NCI-H345 treated with DMSO at 0.1 percent for 48 hours (cell line): ENCODE results near the gene CACNA1I.
"Not testable (repeated sequence)": the region's sequence is repeated elsewhere in the genome, so short reads cannot be mapped to it uniquely, and the experiment has no call there.

Source experiments
- DNase-seq: peaks from one replicate; lab custom pipeline; 2025; ENCODE audit not compliant: unreplicated experiment; lab: John Stamatoyannopoulos, UW

CACNA1I gene

DNA sequence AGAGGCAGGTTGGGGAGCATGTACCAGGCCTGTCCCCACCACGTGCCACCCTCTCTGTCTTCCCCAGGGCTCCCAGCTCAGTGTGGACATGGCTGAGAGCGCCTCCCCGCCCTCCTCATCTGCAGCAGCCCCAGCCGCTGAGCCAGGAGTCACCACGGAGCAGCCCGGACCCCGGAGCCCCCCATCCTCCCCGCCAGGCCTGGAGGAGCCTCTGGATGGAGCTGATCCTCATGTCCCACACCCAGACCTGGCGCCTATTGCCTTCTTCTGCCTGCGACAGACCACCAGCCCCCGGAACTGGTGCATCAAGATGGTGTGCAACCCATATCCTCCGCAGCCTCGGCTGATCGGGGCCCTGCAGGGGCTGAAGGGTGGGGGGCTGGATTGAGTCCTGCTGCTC, at the start of gene CACNA1I:
Gene CACNA1I, plus strand, starts transcription at position 89 of the 400 bp plus-strand sequence. Its CDS starts 0 bp downstream, at position 89.
- DNase-seq, result no peak

DNA sequence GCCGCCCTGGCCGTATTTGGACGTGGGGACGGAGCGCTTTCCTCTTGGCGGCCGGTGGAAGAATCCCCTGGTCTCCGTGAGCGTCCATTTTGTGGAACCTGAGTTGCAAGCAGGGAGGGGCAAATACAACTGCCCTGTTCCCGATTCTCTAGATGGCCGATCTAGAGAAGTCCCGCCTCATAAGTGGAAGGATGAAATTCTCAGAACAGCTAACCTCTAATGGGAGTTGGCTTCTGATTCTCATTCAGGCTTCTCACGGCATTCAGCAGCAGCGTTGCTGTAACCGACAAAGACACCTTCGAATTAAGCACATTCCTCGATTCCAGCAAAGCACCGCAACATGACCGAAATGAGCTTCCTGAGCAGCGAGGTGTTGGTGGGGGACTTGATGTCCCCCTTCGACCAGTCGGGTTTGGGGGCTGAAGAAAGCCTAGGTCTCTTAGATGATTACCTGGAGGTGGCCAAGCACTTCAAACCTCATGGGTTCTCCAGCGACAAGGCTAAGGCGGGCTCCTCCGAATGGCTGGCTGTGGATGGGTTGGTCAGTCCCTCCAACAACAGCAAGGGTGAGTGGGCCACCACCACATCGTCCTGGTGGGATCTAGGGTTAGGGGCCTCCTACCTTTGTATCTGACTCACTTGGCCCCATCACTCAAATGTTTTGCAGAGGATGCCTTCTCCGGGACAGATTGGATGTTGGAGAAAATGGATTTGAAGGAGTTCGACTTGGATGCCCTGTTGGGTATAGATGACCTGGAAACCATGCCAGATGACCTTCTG, 49.3 kb upstream of the CACNA1I start:
- not testable (repeated sequence) for DNase-seq

DNA sequence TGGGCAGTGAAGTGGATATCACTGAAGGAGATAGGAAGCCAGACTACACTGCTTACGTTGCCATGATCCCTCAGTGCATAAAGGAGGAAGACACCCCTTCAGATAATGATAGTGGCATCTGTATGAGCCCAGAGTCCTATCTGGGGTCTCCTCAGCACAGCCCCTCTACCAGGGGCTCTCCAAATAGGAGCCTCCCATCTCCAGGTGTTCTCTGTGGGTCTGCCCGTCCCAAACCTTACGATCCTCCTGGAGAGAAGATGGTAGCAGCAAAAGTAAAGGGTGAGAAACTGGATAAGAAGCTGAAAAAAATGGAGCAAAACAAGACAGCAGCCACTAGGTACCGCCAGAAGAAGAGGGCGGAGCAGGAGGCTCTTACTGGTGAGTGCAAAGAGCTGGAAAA, 48.5 kb upstream of the CACNA1I start:
- DNase-seq, result not testable (repeated sequence)

DNA sequence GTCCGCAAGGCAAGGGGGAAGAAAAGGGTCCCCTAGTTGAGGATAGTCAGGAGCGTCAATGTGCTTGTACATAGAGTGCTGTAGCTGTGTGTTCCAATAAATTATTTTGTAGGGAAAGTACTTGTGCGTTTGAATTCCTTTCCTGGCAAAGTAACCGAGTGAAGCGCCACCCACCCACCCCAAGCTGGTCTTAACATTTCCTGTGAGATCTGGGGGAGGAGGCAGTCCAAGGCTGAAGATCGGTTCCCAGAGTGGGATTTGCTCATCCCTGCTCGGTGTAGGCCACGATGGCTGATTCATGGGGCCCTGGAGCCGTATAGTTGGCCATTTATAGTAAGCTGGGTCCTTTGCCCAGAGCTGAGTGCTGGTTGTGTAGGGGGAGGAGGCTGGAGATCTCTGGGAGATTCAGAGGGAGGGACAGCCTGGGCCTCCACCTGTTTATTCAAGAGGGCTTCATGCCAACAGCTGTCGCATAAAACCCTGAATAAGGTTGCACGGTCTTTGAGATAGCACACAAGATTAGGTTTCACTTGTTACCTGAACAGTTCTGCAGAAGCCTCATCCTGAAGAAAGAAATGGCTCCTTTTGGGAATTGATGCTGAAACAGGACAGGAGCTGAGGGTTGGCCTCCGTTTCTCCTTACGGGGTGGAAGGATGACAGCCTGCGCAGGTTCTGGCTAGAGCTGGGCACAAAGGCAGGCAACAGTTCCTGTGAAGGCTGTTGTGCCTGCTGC, 47.8 kb upstream of the CACNA1I start:
- peak; percentile 52 for DNase-seq

DNA sequence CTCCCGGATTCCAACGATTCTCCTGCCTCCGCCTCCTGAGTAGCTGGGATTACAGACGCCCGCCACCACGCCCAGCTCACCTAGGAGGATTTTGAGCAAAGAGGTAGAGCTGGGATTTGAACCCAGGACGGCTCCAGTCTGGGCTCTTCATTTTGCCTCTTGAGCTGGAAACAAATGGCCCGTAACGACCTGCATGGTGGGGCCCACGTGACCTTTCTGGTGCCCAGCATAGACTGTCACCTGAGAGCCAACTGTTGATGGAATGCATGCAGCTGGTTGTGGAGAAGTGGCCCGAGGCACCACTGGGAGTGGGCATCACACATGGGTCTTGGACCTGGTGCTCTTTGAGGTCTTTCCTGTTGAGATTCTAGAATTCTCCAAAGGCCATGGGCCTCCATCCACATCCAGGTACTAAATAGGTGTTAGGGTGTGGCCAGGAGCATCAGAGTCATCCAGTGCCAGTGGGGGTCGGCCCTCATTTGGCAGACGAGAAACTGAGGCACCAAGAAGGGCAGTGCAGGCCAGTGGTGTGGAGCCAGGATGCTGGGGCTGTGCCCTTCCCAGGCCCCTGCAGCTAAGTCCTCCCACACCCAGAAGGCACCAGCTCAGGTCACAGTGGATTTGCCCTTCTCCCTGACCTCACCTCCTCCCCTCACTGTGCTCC, 46.3 kb upstream of the CACNA1I start:
- DNase-seq, result no peak

DNA sequence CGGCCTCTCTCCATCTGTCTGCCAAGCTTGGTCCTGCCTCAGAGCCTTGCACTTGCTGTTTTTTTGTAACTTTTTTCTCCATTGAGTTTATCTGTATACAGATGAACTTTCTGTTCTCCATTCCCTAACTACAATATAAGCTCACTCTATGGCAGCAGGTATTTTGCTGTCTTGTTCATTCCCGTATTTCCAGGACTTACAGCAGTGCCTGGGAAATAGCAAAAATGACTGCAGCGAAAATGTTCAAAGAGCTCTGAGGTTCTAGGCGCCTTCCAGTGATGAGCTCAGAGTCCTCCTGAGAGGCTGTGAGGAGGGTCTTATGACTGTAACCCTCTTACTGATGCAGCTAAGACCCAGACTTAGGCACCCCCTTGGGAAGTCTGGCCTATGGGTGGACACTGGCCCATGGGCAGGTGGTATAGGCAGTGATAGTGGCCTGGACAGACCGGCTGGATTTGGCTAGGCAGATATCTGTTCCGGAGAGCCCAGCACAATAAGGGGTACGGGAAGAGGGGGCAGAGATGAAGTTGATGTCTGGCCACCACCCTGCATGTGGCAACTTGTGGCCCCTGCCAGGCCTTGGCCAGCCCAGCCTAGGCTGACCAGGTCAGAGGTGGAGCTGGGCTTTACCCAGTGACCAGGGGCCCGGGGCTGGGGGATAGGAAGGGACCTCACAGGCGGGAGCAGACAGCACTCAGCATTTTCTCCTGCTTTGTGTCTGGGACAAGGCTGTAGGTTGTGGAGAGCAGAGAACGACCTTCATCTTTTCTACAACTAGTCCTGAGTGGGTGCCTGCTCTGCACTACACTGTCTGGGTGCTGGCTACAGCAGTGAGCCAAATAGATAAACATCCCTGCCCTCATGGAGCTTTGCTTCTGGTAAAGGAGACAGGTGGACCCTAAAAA, 45.5 kb upstream of the CACNA1I start:
- no peak for DNase-seq

DNA sequence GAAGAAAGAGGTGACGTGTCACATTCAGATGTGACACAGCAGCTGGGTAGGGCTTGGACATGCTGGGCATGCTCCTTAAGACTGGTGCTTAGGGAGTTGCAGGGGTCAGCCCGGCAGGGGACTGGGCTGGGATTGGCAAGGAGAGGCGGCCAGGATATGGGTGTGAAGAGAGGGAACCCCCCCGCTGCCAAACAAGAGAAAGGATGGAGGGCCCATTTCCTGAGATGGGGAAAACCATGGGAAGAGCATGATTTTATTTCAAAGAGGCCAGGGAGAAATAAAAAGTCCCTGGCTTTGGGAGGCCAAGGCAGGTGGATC, 44.9 kb upstream of the CACNA1I start:
- DNase-seq, result no peak

DNA sequence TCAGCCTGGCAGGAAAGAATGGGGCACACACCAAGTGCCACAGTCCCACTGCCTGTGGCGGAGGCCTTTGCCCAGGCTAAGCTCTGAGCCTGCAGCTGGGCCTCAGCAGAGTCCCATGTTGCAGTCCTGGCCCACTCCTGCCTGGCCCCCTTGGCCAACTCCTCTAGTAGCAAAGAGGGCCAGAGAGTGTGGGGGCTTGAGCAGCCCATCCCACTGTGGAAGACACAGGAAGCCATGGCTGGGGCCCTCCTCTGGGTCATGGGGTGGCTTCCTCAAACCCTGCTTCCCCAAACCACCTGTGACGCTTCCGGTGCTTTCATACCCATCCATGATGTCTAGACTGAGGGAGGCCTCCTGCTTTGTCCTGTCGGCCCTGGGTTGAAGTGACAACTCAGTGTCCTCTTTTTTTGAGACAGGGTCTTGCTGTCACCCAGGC, 43.8 kb upstream of the CACNA1I start:
- no peak for DNase-seq

DNA sequence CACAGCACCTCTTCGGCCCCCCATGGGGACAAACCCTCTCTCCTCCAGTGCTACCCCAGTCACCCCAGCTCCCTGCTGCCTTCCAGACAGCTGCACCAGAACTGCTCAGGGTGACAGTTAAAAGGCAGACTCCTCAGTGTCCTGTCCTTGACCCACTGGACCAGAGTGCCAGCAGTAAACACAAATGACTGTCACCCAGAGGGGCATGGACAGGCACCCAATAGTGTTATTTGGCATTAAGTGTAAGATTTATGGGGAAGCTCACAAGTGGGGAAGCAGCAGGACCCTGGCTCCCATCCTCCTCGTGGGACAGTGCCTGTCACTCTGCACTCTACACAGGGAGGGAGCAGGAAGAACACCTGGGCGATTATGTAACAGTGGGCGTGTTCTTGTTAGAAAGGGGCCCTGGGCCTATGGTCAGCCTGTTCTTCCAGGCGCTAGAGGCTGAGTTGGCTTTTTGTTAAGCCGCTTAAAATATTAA, 43.0 kb upstream of the CACNA1I start:
- no peak for DNase-seq

DNA sequence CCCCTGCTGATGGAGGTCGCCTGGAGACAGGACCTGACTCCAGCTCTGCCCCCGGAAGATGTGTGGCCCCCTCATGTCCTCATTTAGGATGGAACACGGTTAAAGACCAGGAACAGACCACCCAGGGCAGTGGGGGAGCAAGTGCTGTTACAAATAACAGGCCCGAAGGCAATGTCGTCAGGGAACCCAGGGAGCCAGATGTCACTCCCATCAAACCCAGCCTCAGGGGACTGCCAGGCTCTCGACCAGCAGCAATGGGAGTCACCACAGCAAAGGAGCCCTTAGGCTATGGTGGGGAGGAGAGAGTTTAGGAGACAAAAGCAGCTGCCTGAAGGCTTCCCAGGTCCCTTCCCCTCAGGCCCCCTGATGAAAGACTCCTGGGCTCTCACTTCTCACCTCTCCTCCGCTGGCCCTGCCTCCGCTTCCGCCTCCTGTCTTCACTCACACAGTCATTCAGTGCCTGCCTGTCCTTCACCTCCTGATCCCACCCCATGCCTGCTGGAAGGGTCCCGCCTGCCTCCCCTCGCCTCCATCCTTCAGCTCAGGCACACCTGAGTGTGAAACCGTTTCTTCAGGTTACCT, 42.4 kb upstream of the CACNA1I start:
- DNase-seq, result peak; percentile 15

DNA sequence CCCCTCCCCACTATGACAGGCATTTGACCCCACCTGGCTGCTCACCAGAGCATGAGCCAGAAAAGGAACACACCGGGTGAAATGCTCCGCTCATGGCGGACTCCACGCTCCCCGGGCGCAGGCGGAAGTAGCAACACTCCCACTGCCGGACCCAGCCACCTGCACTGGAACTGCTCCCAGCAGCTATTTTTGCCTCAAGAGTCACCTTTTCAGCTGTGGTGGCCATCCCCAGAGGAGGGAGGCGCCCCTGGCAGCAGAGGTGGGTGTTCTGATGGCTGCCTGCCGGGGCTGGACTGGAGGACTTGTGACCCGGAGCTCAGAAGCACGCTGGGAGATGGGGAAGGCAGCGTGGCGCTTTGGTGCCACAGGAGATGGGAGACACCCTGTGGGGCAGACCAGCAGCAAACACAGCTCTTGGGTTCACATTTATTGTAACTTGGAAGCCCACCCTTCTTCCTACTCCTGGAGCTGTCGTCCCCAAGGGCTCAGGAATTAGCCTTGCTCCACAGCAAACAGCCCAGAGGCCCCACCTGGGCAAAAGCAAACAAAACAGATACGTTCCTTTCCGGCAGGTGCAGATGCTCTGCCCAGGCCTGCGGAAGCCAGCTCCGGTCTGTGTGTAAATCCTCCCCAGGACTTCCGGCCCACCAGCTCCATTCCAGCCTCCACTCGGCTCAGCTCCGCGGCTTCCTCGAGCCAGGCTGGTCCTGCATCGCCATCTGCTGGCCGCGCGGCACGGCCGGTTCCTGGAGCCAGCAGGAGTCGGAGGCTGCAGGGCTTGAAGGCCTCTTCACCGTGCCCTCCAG, 41.7 kb upstream of the CACNA1I start:
- peak; percentile 75 for DNase-seq

DNA sequence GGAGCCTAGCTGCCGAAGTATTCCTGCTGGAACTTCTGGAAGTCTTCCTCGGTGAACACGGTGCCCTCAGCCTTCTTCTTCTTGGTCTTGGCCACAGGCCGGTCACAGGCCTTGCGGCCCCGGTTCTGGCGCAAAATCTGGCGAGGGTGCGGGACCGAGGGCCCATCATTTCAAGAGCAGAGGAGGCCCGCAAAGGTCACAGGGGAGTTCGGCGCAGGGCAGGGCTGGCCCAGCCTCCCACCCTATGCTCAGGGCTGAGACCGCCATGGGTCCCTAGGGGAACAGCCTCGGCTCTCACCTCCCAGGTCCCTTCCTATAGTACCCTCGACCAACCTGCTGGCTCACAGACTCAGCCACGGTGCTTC, 41.1 kb upstream of the CACNA1I start:
- no peak for DNase-seq

DNA sequence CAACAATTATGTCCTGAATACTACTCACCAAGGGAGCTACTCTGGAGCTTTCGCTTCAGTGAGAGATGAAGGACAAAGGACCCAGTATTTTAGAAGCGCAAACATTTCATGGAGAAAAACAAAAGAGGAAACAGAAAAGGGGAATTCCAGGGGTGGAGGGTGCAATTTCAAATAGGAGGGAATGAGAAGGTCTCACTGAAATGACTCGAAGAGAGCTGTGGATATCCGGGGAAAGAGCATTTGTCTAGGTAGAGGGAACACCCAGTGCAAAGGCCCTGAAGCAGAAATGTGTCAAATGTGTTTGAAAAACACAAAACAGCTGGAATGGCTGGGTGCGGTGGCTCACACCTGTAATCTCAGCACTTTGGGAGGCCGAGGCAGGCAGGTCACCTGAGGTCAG, 40.4 kb upstream of the CACNA1I start:
- no peak for DNase-seq

DNA sequence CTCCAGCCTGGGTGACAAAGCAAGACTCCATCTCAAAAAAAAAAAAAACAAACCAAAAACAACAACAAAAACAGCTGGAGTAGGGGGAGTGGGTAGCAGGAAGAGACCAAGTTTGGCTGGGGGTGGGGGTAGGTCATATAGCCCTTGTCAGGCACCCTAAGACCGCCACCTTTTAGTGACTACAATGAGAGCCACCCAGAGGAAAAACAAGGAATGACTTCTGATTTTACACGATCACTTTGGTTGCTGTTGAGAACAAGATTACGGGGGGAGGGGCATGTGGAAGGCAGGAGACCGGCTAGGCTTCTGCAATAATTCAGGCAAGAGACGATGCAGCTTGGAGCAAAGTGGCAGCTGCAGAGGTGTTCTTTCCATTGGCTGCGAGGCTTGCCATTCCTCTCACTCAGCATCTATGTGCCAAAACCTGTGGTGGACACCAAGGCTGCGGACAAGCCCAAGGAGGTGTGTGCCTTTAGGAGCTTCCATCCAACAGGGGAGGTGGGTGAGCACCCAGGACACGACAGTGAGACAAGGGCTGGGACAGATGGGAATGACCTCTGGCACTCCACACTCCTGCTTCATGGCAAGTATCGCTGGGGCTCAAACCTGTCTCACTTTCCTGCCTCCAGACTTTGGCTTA, 39.7 kb upstream of the CACNA1I start:
- no peak for DNase-seq

DNA sequence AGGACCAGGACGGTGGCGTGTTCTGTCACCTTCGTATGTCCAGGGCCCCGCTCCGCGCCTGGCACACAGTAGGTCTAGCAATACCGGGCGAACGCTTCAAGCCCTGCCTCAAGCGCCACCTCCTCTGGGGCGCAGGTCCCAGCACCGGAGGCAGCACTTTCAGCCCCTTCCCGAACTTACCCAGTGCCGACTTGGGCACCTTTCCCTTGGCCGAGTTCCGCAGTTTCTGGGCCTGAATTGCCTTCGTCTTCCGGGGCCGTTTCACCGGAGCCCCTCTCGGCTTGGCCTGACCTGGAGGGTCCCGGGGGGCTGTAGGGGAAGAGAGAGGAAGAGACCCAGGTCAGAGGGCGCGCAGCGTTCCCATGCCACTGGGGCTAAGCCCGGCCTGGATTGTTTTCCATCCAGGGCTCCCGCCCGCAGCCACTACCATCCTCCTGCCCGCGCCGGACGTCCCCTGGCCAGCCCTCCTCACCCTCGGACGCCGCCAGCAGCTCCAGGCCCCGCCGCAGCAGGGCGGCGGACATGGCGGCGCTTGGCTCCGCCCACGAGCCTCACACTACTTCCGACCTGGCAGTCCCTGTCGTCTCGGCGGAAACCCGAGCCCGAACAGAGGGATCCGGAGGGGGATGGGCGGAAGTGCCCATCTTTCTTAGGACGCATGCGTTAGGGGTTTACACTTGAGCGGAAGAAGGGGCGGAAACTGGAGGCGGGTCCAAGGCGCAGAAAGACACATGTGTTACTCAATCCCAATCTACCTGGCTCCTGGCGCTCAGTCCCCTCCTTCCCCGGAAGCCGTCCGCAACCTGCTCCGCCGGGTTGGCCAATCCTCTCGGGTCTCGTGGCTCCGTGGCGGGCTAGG, 38.1 kb upstream of the CACNA1I start, which contains the start of gene RPS19BP1:
Gene RPS19BP1, minus strand, starts transcription at position 534 of the 859 bp plus-strand sequence. Its CDS starts 10 bp downstream, at position 524.
- DNase-seq, result peak; percentile 96

DNA sequence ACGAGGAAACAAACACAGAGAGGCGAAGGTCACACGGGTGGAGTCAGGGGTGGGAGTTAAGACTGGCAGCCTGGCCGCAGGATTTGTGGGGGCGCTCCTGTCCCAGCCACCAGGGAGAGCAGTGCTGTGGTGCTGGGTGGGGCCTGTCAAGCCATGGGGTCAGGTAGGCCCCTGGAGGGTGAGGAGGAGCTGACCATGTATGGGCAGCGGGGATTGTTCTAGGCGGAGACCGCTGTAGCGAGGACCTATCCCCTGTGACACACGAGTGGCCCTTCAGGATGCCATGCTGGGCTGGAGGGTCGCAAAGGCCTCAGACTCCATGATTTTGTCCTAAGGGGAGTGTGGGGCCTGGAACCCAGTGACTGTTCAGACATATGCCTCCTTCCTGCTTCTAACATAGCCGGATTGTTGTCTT, 36.5 kb upstream of the CACNA1I start:
- no peak for DNase-seq

DNA sequence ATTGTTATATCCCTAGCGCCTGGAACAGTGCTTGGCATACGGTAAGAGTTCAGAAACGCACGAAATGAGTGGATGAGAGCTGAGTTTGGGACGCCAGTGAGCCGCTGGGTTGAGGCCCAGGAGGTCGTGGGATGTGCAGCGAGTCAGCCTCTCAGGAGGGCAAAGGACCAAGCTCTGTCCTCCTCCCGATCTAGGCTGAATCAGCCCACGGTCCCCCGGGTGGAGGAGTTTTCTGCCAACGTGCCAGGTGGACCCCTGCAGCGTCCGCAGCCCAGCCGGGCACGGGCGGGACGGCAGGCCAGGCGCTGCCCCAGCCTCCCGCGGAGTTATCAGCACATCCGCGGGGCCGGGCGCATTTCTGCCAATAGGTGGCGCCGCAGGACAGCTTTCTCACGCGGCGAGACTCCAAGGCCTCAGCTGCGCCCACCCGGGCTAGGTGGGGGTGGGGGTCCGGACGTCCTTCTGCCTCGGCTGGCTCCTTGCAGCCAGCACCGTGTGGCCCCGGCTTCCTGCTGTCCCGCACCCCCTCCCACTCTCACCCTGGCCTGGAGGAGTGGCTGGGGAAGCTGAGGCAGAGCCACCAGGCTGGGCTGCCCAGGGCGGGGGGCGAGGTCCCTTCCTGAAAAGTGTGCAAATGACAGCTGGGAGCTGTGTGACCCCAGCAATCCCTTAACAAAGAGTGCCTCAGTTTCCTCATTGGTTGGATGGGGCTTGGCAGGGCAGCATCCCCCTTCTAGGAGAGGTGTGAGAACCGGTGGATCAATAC, 35.8 kb upstream of the CACNA1I start:
- DNase-seq, result peak; percentile 48
